Measurements from ENCODE around the gene SLC7A5. TPM values are rescaled to one million over a fixed set of nuclear protein-coding genes. Genes with fewer than 3 reads are reported as not detected.

Gene SLC7A5
- total RNA-seq, 4 donors from 2014 or later, result 10.0 to 99.4 (median 61.1) TPM

GRCh38 chr16:87854053-87854906 lies 15.0 kb downstream of the SLC7A5 start:
- peak overlapping the region; percentile 30 for H3K4me3 ChIP-seq
- H3K27ac ChIP-seq, result peak overlapping the region; percentile 20
- H3K36me3 ChIP-seq, result no peaks in the 10 kb centered on the region
- H3K4me1 ChIP-seq, result peaks cover 71% of the 10 kb centered on the region
- no peak for DNase-seq (ENCODE audit: low spot score in 2 of 2)
- no peaks in the 10 kb centered on the region for H3K9me3 ChIP-seq
- TF ChIP-seq POLR2AphosphoS5 (IDR thresholded peaks at IDR 0.05), result no peak
- TF ChIP-seq CTCF (IDR thresholded peaks at IDR 0.05), result no peak
- no peak for TF ChIP-seq EP300 (IDR thresholded peaks at IDR 0.05)
- TF ChIP-seq POLR2A (IDR thresholded peaks at IDR 0.05), result no peak
- WGBS, result 43% methylated on average over 12 of the region's 21 CpGs
- no peaks in the 10 kb centered on the region for H3K27me3 ChIP-seq

- Histone ChIP-seq H3K36me3 (no peaks in the 10 kb centered on the region), H3K4me3 (peak overlapping the region; percentile 30), H3K4me1 (peaks cover 74% of the 10 kb centered on the region), H3K27ac (peak overlapping the region; percentile 19), H3K27me3 (no peaks in the 10 kb centered on the region), H3K9me3 (no peaks in the 10 kb centered on the region)
- WGBS, result 53% methylated on average over 3 of the region's 25 CpGs
- no peak for TF ChIP-seq CTCF (IDR thresholded peaks at IDR 0.05)
- TF ChIP-seq POLR2AphosphoS5 (IDR thresholded peaks at IDR 0.05), result peak in 2 of 3 donors; percentile 24 to 50
- peak; percentile 96 to 97 for DNase-seq (ENCODE audit: low spot score in 2 of 2)
These were observed 15.8 kb downstream of the SLC7A5 start for GRCh38 chr16:87853411-87854052.

DNA sequence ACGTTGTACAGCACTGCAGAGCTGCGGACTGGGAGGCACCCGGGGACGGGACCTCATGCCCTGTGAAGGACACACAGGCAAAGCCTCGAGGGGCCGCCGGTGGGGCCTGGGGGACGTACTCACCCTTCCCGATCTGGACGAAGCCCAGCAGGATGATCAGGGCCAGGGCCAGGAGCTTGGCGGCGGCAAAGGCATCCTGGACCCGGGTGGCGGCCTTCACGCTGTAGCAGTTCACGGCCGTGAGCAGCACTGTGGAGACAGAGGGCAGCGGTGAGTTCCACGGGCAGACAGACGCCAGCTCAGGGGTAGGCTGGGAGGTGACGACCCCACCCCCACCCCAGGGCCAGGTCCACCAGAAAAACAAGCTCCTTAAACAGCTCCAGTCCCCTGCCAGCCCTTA lies 17.7 kb downstream of the SLC7A5 start:
- no peaks in the 10 kb centered on the region for H3K36me3 ChIP-seq
- H3K4me1 ChIP-seq, result peaks cover 67% of the 10 kb centered on the region
- TF ChIP-seq POLR2A (IDR thresholded peaks at IDR 0.05) (no peak), POLR2AphosphoS5 (IDR thresholded peaks at IDR 0.05) (no peak), EP300 (IDR thresholded peaks at IDR 0.05) (no peak), CTCF (IDR thresholded peaks at IDR 0.05) (no peak)
- H3K9me3 ChIP-seq, result no peaks in the 10 kb centered on the region
- no peaks in the 10 kb centered on the region for H3K27me3 ChIP-seq
- no CpG with 5 or more reads among the region's 21 CpGs for WGBS
- no peak overlapping the region for H3K4me3 ChIP-seq
- H3K27ac ChIP-seq, result no peak overlapping the region
- no peak for DNase-seq (ENCODE audit: low spot score in 2 of 2)

DNA sequence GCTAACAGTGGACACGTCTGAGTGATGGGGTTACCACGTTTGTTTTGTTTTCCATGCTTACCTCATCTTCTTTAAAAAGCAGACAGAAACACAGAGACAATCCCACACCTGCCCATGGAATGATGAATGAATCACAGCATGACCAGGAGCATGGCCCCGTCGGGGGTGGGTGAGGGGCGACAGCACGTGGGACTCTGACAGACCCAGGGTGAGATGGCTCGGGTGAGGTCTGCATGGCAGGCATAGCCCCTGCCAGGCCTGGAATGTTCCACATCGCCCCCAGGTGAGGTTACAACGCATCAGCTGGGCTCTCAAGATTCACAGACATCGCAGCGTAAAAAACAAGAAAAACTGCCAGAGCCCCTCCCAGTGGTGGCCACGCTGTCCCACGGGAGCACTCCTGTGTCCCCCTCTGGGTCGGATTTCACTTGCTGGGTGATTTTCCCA lies 18.1 kb downstream of the SLC7A5 start:
- Histone ChIP-seq H3K9me3 (no peaks in the 10 kb centered on the region), H3K27me3 (no peaks in the 10 kb centered on the region), H3K27ac (no peak overlapping the region), H3K4me1 (peaks cover 62% of the 10 kb centered on the region), H3K36me3 (no peaks in the 10 kb centered on the region), H3K4me3 (no peak overlapping the region)
- DNase-seq (ENCODE audit: low spot score in 2 of 2), result no peak
- WGBS, result 87% methylated on average over 11 of the region's 14 CpGs
- no peak for TF ChIP-seq POLR2AphosphoS5 (IDR thresholded peaks at IDR 0.05)
- no peak for TF ChIP-seq EP300 (IDR thresholded peaks at IDR 0.05)
- no peak for TF ChIP-seq POLR2A (IDR thresholded peaks at IDR 0.05)
- no peak for TF ChIP-seq CTCF (IDR thresholded peaks at IDR 0.05)
